Measurements from ENCODE around the gene CYTH4.
"Not testable (repeated sequence)": the region's sequence is repeated elsewhere in the genome, so short reads cannot be mapped to it uniquely, and the experiment has no call there.

The CYTH4 gene

DNA sequence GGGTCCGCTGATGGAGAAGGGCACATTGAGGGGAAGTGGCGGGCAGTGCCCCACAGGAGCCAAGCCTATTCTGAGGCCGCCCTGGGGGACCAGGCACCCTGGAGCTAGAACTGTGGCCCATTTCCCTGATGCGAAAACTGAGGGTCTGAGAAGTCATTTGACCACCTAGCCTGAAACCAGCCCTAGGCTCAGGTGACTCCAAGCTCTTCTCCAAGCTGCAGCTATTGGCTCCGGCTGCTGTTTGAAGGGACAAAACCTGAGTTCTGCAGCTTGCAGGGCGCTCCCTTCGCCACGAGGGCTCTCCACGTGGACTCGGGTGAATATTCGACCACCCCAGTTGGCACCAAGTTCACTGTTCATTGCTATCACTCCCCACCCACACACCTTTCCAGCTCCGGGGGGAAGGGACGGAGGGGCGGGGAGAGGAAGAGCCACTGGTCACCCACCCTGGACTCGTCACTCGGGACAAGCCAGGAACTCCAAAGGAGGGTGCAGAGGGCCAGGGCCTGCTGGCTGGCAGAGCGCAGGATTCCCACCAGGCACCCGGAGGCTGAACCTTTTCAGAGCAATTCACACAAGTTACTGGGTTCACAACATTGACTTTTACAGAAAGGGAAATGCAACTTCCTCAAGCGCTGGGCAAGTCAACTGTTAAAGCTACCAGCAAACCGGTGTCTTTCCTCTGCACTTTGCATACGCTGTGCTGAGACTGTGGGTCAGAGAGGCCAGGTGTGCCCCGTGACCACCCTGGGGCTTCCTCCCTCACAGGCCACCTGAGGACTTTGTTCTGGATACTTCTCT is 37.2 kb upstream of the CYTH4 start:
- TF ChIP-seq, protein P1, sequence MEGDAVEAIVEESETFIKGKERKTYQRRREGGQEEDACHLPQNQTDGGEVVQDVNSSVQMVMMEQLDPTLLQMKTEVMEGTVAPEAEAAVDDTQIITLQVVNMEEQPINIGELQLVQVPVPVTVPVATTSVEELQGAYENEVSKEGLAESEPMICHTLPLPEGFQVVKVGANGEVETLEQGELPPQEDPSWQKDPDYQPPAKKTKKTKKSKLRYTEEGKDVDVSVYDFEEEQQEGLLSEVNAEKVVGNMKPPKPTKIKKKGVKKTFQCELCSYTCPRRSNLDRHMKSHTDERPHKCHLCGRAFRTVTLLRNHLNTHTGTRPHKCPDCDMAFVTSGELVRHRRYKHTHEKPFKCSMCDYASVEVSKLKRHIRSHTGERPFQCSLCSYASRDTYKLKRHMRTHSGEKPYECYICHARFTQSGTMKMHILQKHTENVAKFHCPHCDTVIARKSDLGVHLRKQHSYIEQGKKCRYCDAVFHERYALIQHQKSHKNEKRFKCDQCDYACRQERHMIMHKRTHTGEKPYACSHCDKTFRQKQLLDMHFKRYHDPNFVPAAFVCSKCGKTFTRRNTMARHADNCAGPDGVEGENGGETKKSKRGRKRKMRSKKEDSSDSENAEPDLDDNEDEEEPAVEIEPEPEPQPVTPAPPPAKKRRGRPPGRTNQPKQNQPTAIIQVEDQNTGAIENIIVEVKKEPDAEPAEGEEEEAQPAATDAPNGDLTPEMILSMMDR (IDR thresholded peaks at IDR 0.05; ENCODE audit: low read depth, low read length), result no peak
- TF ChIP-seq MYC (IDR thresholded peaks at IDR 0.05; ENCODE audit: low read depth, low read length) (no peak), POLR2A (IDR thresholded peaks at IDR 0.05; ENCODE audit: extremely low read depth, insufficient read length) (no peak)
- TF ChIP-seq, protein P2, sequence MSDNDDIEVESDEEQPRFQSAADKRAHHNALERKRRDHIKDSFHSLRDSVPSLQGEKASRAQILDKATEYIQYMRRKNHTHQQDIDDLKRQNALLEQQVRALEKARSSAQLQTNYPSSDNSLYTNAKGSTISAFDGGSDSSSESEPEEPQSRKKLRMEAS (IDR thresholded peaks at IDR 0.05; ENCODE audit: low read depth, low read length), result no peak
- H3K4me3 ChIP-seq (ENCODE audit: low read depth, low read length), result peak overlapping the region; percentile 85
- peak; percentile 70 for DNase-seq (ENCODE audit: low read depth)

DNA sequence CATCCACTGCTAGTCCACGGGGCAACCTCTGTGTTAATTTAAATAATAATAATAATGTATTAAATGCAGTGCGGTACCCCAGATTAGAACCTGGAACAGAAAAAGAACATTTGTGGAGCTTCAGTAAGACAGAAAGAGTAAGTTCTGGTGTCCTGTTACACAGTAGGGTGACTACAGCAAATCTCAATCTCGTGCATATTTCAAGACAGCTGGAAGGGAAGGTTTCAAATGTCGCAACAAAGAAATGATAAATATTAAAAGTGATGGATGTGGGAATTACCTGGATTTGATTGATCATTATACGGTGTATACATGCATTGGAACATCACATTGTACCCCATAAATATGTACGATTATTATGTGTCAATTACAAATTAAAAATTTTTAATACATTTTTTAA is 36.6 kb upstream of the CYTH4 start:
- DNase-seq (ENCODE audit: low read depth), result no peak

DNA sequence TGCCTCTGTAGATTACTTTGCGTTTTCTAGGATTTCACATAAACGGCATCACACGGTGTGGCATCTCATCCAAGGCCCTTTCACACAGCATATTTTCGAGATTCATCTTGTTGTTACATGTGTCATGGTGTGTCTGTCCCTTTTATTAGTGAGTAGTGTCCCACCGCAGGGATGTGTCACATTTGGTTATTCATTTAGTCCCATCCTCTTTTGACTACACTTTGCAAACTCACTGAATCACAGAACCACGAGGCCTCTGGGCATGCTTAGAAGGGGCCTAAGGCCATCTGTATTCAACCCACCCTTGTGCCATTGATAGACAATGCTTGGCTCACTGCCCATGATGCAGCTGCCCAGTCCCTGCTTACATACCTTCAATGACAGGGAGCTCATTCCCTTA is 34.1 kb upstream of the CYTH4 start:
- TF ChIP-seq, protein P1 (IDR thresholded peaks at IDR 0.05; ENCODE audit: low read depth, low read length), result no peak
- no peak for TF ChIP-seq POLR2A (IDR thresholded peaks at IDR 0.05; ENCODE audit: extremely low read depth, insufficient read length)
- TF ChIP-seq MYC (IDR thresholded peaks at IDR 0.05; ENCODE audit: low read depth, low read length), result no peak
- TF ChIP-seq, protein P2 (IDR thresholded peaks at IDR 0.05; ENCODE audit: low read depth, low read length), result no peak
- H3K4me3 ChIP-seq (ENCODE audit: low read depth, low read length), result no peak overlapping the region
- no peak for DNase-seq (ENCODE audit: low read depth)

More for the DNA sequence above, 36.6 kb upstream of the CYTH4 start:
- no peak for TF ChIP-seq POLR2A (IDR thresholded peaks at IDR 0.05; ENCODE audit: extremely low read depth, insufficient read length)
- no peak for TF ChIP-seq MYC (IDR thresholded peaks at IDR 0.05; ENCODE audit: low read depth, low read length)
- TF ChIP-seq, protein P1 (IDR thresholded peaks at IDR 0.05; ENCODE audit: low read depth, low read length), result no peak
- no peak overlapping the region for H3K4me3 ChIP-seq (ENCODE audit: low read depth, low read length)

DNA sequence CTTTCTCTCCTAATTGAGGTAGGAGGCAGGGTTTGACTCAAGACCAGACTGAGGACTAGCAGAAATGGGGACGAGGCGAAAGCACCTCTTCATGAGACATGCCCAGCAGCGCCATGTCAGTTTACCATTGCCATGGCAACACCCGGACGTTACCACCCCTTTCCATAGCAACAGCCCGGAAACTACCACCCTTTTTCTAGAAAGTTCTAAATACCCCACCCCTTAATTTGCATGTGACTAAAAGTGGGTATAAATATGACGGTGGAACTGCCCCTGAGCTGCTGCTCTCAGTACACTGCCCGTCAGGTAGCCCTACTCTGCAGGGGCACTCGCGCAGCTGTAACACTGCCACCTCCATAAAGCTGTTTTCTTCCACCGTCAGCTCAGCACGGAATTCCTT is 32.3 kb upstream of the CYTH4 start:
- H3K4me3 ChIP-seq (ENCODE audit: low read depth, low read length), result no peak overlapping the region
- TF ChIP-seq MYC (IDR thresholded peaks at IDR 0.05; ENCODE audit: low read depth, low read length), result no peak
- DNase-seq (ENCODE audit: low read depth), result no peak

DNA sequence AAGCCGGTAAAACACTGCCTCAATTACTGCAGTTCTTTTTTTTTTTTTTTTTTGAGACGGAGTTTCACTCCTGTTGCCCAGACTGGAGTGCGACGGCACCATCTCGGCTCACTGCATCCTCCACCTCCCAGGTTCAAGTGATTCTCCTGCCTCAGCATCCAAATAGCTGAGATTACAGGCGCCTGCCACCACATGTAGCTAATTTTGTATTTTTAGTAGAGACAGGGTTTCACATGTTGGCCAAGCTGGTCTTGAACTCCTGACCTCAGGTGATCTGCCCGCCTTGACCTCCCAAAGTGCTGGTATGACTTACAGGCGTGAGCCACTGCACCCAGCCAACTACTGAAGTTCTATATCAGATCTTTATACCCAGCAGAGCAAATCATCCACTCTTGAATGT is 30.5 kb upstream of the CYTH4 start:
- not testable (repeated sequence) for H3K4me3 ChIP-seq (ENCODE audit: low read depth, low read length); DNase-seq (ENCODE audit: low read depth)

DNA sequence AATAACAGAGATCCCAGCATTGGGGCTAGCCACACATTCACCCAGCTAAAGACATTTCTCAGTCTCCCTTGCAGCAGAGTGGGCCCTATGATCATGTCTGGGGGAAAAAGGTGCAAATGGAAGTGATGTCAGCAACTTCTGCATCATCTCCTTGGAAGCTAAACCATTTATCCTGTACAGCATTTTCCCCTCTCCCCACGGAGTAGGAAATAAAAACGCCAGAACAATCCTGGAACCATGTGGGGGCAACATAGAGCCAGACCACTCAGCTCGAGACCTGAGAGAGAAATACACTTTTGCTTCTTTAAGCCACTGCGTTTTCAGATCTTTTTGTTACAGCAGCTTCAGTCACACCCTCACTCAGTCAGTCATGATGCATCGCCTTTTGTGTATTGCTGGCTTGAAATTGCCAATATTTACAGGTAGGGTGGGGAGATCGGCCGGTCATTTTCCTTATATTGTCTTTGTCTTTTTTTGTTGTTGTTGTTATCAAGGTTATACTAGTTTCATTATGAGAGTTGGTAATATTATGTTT is 29.1 kb upstream of the CYTH4 start:
- no peak overlapping the region for H3K4me3 ChIP-seq (ENCODE audit: low read depth, low read length)
- DNase-seq (ENCODE audit: low read depth), result no peak
- TF ChIP-seq POLR2A (IDR thresholded peaks at IDR 0.05; ENCODE audit: extremely low read depth, insufficient read length) (no peak), MYC (IDR thresholded peaks at IDR 0.05; ENCODE audit: low read depth, low read length) (no peak)
- TF ChIP-seq, protein P2 (IDR thresholded peaks at IDR 0.05; ENCODE audit: low read depth, low read length), result no peak
- TF ChIP-seq, protein P1 (IDR thresholded peaks at IDR 0.05; ENCODE audit: low read depth, low read length), result no peak

Data from NB4 (cell line).